Cardiac fibroblast (primary cell): Measurements from ENCODE around the gene HSPA2.

Experiments
- DNase-seq, 2 donors: peaks; one replicate each; pipeline versions ENCODE4 v3.0.0 to v3.0.0-alpha.2; 2010; ENCODE audit warnings: low read depth in 2 of 2
- H3K4me3 ChIP-seq, 2 donors: replicated peaks in 1 of 2; 1 replicate in 1 of 2; 2 replicates in 1 of 2; pipeline ENCODE4 v1.5.1; 2011; ENCODE audit warnings: low read depth in 2 of 2, low read length in 2 of 2, mild to moderate bottlenecking in 2 of 2, moderate library complexity in 1 of 2
- TF ChIP-seq, protein P1 (sequence below): IDR thresholded peaks from one replicate; pipeline ENCODE4 v1.5.1; 2011; ENCODE audit warnings: low read depth, mild to moderate bottlenecking, low read length, inconsistent platforms

Gene HSPA2

GRCh38 chr14:64504897-64505794, 35.4 kb upstream of the HSPA2 start:
- H3K4me3 ChIP-seq, result peak overlapping the region; percentile 71 to 88
- TF ChIP-seq, protein P1, sequence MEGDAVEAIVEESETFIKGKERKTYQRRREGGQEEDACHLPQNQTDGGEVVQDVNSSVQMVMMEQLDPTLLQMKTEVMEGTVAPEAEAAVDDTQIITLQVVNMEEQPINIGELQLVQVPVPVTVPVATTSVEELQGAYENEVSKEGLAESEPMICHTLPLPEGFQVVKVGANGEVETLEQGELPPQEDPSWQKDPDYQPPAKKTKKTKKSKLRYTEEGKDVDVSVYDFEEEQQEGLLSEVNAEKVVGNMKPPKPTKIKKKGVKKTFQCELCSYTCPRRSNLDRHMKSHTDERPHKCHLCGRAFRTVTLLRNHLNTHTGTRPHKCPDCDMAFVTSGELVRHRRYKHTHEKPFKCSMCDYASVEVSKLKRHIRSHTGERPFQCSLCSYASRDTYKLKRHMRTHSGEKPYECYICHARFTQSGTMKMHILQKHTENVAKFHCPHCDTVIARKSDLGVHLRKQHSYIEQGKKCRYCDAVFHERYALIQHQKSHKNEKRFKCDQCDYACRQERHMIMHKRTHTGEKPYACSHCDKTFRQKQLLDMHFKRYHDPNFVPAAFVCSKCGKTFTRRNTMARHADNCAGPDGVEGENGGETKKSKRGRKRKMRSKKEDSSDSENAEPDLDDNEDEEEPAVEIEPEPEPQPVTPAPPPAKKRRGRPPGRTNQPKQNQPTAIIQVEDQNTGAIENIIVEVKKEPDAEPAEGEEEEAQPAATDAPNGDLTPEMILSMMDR, result no peak
- peak; percentile 85 to 89 for DNase-seq

DNA sequence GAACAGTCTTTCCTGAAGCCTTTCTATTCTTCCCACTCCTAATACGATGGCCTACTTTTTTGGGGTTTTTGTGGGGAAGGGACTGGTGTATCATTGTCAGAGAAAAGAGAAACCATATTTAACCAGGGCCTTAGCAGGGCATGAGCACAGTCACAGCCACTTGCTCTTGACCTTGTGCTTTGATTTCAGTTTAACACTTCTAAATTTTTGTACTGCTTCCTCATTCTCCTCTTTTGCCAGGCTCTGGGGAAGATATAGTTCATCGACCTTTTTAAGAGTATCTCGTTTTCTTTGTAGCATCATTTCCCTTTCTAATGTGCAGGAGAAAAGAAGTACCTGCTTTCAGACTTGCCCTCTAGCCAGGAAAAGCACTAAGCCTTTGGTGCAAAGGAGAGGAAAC, 33.8 kb upstream of the HSPA2 start:
- TF ChIP-seq, protein P1, result no peak
- H3K4me3 ChIP-seq, result peak overlapping the region; percentile 16 to 88
- DNase-seq, result no peak

DNA sequence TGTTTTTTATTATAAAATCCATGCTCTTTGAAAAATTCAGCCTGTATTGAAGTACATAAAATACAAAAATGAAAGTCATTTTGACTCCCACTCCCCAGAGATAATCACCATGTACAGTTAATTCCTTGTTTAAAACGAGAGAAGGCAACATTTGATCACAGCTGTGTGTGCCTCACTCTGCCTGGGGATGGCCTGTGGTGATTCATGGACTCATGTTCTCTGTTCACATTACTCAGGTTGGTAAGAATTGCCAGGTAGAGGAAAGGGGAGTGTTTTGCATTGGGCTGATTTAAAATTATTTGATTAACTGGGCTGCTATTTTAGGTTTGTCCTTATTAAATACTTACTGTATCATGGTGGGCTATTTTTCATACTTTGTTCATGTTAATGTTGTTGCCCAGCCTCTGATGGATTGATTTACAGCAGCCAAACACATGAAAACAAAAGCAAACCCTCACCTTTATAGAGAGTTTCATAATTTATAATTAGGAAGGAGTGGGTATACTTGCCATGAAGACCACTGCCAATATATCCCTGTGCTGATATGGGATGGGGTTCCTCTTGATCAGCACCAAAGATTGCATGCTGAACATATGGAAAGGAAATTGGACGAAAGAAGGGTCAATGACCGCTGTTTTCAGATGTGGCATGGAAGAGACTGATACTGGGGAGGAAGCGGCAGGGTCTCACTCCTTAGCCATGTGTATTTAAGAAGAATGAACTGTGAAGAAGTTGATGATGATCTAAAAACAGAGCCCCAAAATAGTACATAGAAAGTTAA, 33.0 kb upstream of the HSPA2 start:
- no peak overlapping the region for H3K4me3 ChIP-seq
- peak; percentile 15 to 56 for DNase-seq
- TF ChIP-seq, protein P1, result no peak

GRCh38 chr14:64508215-64508776, 32.2 kb upstream of the HSPA2 start:
- no peak overlapping the region for H3K4me3 ChIP-seq
- TF ChIP-seq, protein P1, result no peak
- no peak for DNase-seq

- H3K4me3 ChIP-seq, result no peak overlapping the region
- TF ChIP-seq, protein P1, result no peak
- no peak for DNase-seq
Measured at GRCh38 chr14:64509036-64509435, 31.5 kb upstream of the HSPA2 start.

DNA sequence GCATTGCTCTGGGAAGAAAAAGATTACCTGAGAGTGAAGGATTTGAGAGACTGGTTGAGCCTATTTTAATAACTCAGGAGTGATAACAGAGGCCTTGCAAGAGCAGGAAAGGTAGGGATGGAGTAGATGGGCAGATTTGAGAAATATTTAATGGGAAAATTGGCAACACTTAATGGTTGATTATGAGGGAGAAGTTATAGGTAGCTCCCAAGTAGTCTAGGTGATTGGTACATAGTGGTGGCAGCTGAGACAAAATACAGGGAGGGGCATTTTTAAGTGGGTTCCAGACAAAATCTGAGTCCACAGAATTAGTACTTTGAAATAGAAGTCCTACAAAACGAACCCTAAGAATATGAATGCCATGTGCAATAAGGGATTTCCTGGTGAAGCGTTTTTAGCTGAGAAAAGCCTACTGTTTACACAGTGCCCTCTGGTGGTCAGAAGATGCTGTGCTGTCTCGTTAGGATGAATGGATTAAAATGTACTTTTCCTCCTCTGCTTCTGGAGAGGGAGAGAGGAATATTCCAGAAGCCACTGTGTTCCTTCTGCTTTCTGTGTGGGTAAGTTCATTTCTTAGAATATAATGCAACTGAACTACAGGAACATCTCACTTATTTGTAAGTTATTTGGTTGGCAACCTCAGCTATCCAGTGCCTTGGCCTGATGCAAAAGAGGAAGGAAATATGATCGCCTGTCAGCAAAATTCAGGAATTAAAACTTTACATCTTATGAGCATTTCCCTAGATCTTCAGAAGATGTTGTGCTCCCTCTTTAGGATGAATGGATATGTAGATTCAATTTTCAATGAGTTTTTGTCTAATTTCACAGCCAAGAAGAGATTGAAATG, 29.5 kb upstream of the HSPA2 start:
- TF ChIP-seq, protein P1, result peak; percentile 86
- peak; percentile 78 to 83 for DNase-seq

More for the DNA sequence above, 29.5 kb upstream of the HSPA2 start:
- H3K4me3 ChIP-seq, result no peak overlapping the region
